IPS DF 19.7 (cell line): ENCODE results near the gene REPS2.
"Not testable (repeated sequence)": the region's sequence is repeated elsewhere in the genome, so short reads cannot be mapped to it uniquely, and the experiment has no call there.

Experiments
- DNase-seq: peaks from one replicate; pipeline ENCODE4 v3.0.0-alpha.2; 2013; ENCODE audit warnings: low read depth, low spot score

Gene REPS2

DNA sequence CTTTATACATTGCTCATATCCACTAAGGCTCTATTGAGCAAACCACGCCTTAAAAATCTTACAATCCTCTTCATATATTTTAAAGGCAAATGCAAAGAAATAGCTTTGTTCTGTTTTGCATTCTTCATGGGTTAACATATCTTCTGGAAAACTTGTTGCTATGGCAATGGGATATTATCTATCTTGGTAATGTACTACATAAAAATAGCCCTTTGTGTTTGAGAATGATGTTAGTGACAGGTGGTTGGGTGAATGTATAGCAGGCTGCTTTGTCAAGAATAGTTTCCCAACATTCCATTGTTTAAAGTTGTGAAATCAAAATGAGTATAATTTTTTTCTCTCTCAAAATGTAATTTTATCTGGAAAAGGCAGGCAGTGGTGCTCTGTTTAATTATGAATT, 16.8 kb downstream of the REPS2 start:
- no peak for DNase-seq

GRCh38 chrX:16964976-16965375, 18.5 kb downstream of the REPS2 start:
- not testable (repeated sequence) for DNase-seq

DNA sequence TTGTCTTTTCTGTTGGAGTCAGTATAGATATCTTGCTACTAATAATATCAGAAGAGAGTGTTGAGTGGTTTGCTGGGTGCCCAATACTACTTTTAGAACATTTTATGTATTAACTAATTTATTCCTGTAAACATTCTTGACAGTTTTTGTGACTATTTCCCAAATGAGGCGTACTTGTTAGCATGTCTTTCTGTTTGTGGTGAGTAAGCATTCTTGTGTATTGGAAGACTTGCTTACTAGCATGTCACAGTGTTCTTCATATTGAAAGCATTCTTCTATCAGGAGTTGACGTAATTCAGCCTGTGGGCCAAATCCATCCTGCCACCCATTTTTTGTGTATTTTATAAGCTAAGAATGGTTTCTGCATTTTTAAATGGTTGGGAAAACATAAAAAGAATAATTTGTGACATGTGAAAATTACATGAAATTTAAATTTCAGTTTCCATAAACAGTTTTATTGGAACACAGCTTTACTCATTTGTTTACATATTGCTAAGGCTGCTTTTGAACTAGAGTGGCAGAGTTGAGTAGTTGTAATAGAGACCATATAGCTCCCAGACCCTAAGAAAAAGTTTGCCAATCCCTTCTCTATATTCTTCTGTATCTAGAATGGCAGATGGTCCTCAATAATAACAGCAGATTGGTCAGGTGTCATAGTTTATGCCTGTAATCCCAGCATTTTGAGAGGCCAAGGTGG, 20.4 kb downstream of the REPS2 start:
- DNase-seq, result no peak

DNA sequence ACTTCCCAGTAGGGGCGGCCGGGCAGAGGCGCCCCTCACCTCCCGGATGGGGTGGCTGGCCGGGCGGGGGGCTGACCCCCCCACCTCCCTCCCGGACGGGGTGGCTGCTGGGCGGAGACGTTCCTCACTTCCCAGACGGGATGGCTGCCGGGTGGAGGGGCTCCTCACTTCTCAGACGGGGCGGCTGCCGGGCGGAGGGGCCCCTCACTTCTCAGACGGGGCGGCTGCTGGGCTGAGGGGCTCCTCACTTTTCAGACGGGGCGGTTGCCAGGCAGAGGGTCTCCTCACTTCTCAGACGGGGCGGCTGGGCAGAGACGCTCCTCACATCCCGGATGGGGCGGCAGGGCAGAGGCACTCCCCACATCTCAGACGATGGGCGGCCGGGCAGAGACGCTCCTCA, 22.3 kb downstream of the REPS2 start:
- not testable (repeated sequence) for DNase-seq

GRCh38 chrX:16970977-16971376, 24.5 kb downstream of the REPS2 start:
- no peak for DNase-seq

DNA sequence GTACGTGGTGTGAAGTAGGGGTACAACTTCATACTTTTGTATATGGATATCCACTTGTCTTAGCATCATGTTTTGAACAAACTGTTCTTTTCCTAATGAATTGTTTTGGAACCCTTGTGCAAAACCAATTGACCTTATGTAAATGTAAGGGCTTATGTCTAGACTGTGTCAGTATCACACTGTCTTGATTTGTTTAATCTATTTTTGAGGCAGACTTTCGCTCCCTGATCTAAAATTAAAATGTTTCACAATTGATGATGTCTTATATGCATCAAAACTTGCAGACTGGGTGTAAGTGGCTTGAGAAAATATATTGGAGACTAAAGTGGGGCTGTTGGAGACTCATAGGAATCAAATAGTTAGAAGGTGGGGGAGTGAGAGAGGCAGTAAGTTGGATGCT, 25.2 kb downstream of the REPS2 start:
- no peak for DNase-seq

DNA sequence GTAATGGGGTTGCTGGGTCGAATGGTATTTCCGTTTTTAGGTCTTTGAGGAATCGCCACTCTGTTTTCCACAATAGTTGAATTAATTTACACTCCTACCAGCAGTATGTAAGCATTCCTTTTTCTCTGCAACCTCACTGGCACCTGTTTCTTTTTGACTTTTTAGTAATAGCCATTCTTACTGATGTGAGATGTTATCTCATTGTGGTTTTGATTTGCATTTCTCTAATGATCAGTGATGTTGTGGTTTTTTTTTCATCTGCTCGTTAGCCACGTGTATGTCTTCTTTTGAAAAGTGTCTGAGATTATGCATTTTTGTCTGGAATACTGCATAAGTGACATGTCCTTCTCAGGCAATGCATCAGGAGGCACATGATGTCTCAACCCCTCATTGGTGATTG, 28.8 kb downstream of the REPS2 start:
- DNase-seq, result no peak

DNA sequence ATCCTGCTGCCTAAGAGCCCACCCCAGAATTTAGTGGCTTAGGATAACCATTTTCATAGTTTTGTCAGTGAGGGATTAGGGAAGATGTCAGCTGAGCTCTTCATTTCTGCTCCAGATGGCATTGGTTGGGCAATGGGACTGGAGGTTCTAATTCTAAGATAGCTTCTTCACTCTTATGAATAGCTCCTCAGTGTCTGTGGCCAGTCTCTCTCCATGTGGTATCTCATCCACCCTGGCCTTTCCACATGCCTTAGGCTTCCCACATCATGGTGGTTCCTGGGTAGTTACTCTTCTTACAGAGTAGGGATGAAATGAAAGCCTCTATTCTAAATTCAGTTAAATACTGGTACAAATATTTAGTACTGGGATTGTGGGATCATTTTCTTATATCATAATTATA, 31.3 kb downstream of the REPS2 start:
- no peak for DNase-seq

DNA sequence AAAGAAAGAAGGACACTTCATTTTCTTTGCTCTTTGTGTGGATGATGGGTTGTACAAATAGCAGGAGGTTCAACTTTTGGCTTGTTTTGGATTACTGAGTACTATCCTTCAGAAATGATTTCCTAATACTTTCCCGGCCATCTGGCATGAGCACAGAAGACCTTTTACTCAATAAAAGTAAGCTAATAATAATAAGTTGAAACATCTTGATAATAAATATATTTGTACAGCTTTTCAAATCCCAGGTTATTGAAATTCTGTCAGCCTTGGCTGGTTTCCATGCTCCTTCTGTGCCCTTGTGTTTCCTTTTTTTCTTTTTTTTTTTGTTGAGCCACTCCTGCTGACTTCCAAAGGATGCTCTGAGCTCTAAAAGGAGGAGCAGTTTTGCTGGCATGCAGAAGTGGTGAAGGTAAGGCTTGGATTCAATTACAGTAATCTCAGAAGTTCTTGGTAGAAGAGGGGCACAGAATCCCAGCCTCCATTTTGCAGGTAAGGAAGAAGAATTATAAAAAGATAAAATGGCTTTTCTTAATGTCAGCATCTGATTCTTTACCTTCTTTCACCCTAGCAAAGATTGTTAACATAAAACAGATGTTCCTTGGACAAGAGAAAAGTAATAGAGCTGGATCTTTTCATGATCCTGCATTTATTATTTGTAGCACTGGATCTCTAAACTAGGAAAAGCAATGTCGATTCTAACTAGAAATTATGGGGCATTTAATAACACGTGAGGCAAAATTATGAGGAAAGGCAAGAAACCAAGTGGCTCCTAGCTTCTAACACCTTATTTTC, 31.9 kb downstream of the REPS2 start:
- no peak for DNase-seq

DNA sequence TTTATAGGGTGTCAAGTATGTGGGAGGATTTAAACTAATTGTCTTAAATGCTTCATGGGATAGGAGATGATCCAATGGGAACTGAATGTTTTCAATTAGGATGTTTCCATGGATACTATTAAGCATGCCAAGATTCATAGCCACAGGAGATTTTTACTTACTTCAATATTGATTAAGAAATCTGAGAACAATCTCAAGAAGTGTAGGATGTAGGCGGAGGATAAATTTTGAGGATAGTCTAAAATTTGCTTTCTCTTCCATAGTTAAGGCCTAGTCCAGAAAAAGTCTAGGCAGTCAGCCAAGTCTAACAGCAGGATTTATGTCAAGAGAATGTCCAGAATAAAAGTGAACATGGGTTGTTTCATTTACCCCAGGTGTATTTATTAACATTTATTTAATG, 32.8 kb downstream of the REPS2 start:
- no peak for DNase-seq

DNA sequence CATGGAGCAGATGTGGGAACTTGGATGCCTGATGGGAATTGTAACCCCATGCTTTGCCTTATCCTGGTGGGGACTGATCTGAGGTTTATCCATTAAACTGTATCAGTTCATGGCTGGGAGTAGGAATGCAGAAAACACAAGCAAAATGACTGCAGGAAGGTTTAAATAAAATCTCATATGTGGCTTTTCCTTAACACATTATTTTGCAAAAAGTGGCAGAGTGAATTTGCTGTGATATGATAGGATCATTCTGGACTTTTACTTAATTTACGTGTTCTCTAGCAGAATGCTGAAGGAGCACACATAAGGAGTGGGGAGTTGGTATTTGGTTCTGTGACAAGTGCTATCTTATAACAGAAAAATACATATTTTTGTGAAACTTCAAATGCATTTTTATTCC, 34.8 kb downstream of the REPS2 start:
- no peak for DNase-seq

DNA sequence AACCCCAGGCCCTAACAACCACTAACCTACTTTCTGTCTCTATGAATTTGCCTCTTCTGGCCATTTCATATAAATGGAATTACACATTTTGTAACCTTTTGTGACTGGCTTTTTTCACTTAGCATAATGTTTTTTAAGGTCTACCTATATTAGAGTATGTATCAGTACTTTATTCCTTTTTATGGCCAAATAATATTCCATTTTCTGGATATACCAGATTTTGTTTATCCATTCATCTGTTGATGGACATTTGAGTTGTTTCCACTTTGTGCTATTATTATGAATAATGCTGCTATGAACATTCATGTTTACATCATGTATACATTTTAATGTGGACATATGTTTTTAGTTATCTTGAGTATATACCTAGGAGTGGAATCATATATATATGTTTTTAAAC, 35.5 kb downstream of the REPS2 start:
- DNase-seq, result no peak

- DNase-seq, result no peak
These were observed 36.6 kb downstream of the REPS2 start for GRCh38 chrX:16983051-16983450.

GRCh38 chrX:16985286-16985685, 38.8 kb downstream of the REPS2 start:
- DNase-seq, result no peak

- no peak for DNase-seq
These were observed 39.7 kb downstream of the REPS2 start for GRCh38 chrX:16986169-16986568.

GRCh38 chrX:16989750-16990149, 43.3 kb downstream of the REPS2 start:
- no peak for DNase-seq

DNA sequence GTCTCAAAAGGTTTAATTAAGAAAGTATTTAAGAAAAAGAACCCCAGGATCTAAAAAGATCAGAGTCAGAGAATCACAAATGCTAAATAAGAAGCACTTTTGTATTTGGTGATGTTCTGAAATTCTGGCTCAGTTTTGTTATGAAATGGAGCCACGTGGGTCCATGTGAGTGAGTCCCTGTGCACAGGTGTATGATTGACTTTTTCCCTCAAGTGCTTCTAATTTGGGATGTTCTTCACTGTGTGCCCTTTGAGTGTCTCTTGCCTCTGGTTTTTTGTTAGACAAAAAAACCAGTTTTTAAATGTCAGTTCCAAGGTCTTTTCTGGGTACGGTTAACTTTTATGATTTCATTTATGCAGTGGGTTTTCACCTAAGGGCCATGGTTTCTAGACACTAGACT, 44.4 kb downstream of the REPS2 start:
- no peak for DNase-seq

GRCh38 chrX:16992445-16992844, 46.0 kb downstream of the REPS2 start:
- no peak for DNase-seq

DNA sequence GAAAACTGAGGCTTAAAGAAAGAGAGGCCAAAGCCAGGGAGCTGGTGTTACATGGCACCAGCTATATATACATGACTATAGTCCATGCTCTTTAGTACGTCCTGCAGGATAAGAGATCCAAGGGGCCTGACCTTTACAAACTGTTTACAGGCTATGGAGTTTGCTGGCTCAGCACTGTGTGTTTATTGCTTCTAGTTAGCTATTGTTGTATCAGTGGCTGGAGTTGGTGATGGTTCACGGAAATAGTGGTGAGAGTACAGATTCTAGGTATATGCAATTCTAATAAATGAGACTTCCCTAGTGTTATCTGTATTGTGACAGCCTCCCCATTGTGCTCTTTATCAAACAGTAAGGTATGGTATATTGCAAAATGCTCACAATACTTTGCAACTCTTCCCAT, 46.5 kb downstream of the REPS2 start:
- DNase-seq, result no peak

DNA sequence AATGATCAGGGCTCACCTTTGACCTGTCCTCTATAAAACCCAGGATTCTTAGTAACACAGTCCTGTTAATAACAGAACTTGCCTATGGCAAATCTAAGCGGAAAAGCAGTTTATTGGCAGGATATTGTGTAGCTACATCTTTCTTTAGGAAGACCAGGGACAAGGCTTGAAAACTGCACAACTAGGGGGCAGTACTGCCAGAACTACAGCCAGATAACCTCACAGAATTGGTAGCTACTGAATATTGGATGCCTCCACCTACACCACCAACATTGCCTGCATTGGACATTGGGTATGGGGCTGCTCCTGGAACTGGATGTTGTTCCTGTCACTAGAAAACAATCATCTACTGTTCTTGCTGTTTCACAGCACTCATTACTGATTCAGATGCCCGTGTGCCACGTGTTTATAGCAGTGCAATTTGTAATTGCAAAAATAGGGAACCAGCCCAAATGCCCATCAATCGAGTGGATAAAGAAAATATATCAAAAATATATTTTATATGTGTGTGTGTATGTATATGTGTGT, 47.4 kb downstream of the REPS2 start:
- no peak for DNase-seq

GRCh38 chrX:16994736-16995135, 48.3 kb downstream of the REPS2 start:
- no peak for DNase-seq

DNA sequence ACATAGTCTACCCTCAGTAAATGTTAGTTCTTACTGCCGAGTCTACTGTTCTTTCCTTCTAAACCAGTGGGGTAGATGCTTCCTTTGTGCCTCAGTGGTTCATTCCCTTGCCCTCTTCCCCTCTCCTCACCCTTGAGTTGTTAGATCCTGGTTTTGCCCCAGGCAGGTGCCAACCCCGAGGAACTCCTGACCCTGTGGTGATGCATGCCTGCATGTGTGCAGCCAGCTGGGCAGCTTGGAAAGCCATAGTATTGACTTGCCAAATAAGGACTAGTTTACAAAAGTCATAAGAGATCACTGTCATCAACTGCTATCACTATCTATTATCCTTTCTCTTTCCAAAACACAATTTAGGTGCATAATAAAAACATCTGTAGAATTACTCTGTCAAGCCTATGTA, 50.9 kb downstream of the REPS2 start:
- DNase-seq, result no peak

- DNase-seq, result no peak
These were observed 52.8 kb downstream of the REPS2 start for GRCh38 chrX:16999275-16999674.
